ENCODE data around the gene OR2AT4.
"Not testable (repeated sequence)": the region's sequence is repeated elsewhere in the genome, so short reads cannot be mapped to it uniquely, and the experiment has no call there.

OR2AT4 gene

GRCh38 chr11:75101424-75102128 is 4.9 kb upstream of the OR2AT4 start:
- DNase-seq, result no peak

- DNase-seq, result no peak
Measured at GRCh38 chr11:75100314-75100713, 3.6 kb upstream of the OR2AT4 start.

GRCh38 chr11:75099635-75100034 is 3.0 kb upstream of the OR2AT4 start:
- no peak for DNase-seq

GRCh38 chr11:75098835-75099439 is 2.3 kb upstream of the OR2AT4 start:
- not testable (repeated sequence) for DNase-seq

GRCh38 chr11:75098181-75098580 is 1.5 kb upstream of the OR2AT4 start:
- DNase-seq, result not testable (repeated sequence)

GRCh38 chr11:75097173-75097557 is 489 bp upstream of the OR2AT4 start:
- no peak for DNase-seq

GRCh38 chr11:75094382-75094781 is 2.3 kb downstream of the OR2AT4 start:
- not testable (repeated sequence) for DNase-seq

- DNase-seq, result no peak
Measured at GRCh38 chr11:75090671-75091177, 6.0 kb downstream of the OR2AT4 start.

- no peak for DNase-seq
Measured at GRCh38 chr11:75087319-75088305, 9.1 kb downstream of the OR2AT4 start.

GRCh38 chr11:75084883-75085282 is 11.8 kb downstream of the OR2AT4 start:
- no peak for DNase-seq

GRCh38 chr11:75083217-75083605 is 13.5 kb downstream of the OR2AT4 start:
- no peak for DNase-seq

- no peak for DNase-seq
Measured at GRCh38 chr11:75082601-75083216, 14.0 kb downstream of the OR2AT4 start.

GRCh38 chr11:75079546-75079945 is 17.1 kb downstream of the OR2AT4 start:
- DNase-seq, result no peak

- DNase-seq, result no peak
Measured at GRCh38 chr11:75078233-75078632, 18.4 kb downstream of the OR2AT4 start.

- no peak for DNase-seq
Measured at GRCh38 chr11:75077316-75077715, 19.4 kb downstream of the OR2AT4 start.

GRCh38 chr11:75076671-75077070 is 20.0 kb downstream of the OR2AT4 start:
- no peak for DNase-seq

- DNase-seq, result no peak
Measured at GRCh38 chr11:75073459-75074190, 23.1 kb downstream of the OR2AT4 start.

- DNase-seq, result no peak
Measured at GRCh38 chr11:75072582-75072981, 24.1 kb downstream of the OR2AT4 start.

GRCh38 chr11:75069473-75069872 is 27.2 kb downstream of the OR2AT4 start:
- no peak for DNase-seq

GRCh38 chr11:75068993-75069392 is 27.7 kb downstream of the OR2AT4 start:
- DNase-seq, result no peak

GRCh38 chr11:75068559-75068958 is 28.1 kb downstream of the OR2AT4 start:
- no peak for DNase-seq

- DNase-seq, result no peak
Measured at GRCh38 chr11:75066061-75066460, 30.6 kb downstream of the OR2AT4 start.
